Astrocyte (in vitro differentiated cells and primary cell): ENCODE data around the gene SNAP25. TPM values are rescaled to one million over a fixed set of nuclear protein-coding genes. Genes with fewer than 3 reads are reported as not detected.

ENCODE experiments used
- DNase-seq: peaks from one replicate; pipeline ENCODE4 v3.0.0-alpha.2; 2010; ENCODE audit warnings: low read depth
- FAIRE-seq: peaks from 2 replicates; lab custom pipeline; 2011; peaks lifted over from hg19 to GRCh38; lab: Jason Lieb, UNC
- H2AFZ ChIP-seq: 2 replicates; pipeline ENCODE4 v1.6.0; 2012; ENCODE audit warnings: low read depth, low read length, inconsistent platforms
- H3K27ac ChIP-seq: 2 replicates; pipeline ENCODE4 v1.5.1; 2011; ENCODE audit warnings: low read depth, low read length, inconsistent platforms
- H3K27me3 ChIP-seq: 2 replicates; pipeline ENCODE4 v1.6.0; 2011; ENCODE audit warnings: low read length, inconsistent platforms; ENCODE audit not compliant: insufficient read depth
- H3K36me3 ChIP-seq: 2 replicates; pipeline ENCODE4 v1.5.1; 2011; ENCODE audit warnings: low read length, inconsistent platforms; ENCODE audit not compliant: insufficient read depth
- H3K4me1 ChIP-seq: 2 replicates; pipeline ENCODE4 v1.5.1; 2011; ENCODE audit warnings: low read length, inconsistent platforms; ENCODE audit not compliant: insufficient read depth
- H3K4me2 ChIP-seq: 2 replicates; pipeline ENCODE4 v1.6.0; 2012; ENCODE audit warnings: low read length, inconsistent platforms
- H3K4me3 ChIP-seq: 2 replicates; pipeline ENCODE4 v1.5.1; 2011; ENCODE audit warnings: low read depth, mild to moderate bottlenecking, low read length, inconsistent platforms; ENCODE audit not compliant: insufficient read depth
- H3K79me2 ChIP-seq: 2 replicates; pipeline ENCODE4 v1.6.0; 2012; ENCODE audit warnings: mild to moderate bottlenecking, low read length, inconsistent platforms; ENCODE audit not compliant: insufficient read depth
- H3K9ac ChIP-seq: 2 replicates; pipeline ENCODE4 v1.6.0; 2012; ENCODE audit warnings: mild to moderate bottlenecking, low read length, inconsistent platforms
- H3K9me3 ChIP-seq: 2 replicates; pipeline ENCODE4 v1.5.1; 2012; ENCODE audit warnings: low read depth, mild to moderate bottlenecking, low read length, inconsistent platforms; ENCODE audit not compliant: insufficient read depth
- H4K20me1 ChIP-seq: 2 replicates; pipeline ENCODE4 v1.6.0; 2012; ENCODE audit warnings: low read length, inconsistent platforms; ENCODE audit not compliant: insufficient read depth
- H3K27ac Mint-ChIP-seq: one replicate; pipeline ENCODE4 v1.8.0; 2021; ENCODE audit warnings: mild to moderate bottlenecking, mixed read lengths; ENCODE audit not compliant: unreplicated experiment
- H3K27me3 Mint-ChIP-seq: one replicate; pipeline ENCODE4 v1.8.0; 2021; ENCODE audit warnings: low read depth, mixed read lengths; ENCODE audit not compliant: unreplicated experiment
- H3K36me3 Mint-ChIP-seq: one replicate; pipeline ENCODE4 v1.8.0; 2021; ENCODE audit warnings: low read depth, mixed read lengths; ENCODE audit not compliant: unreplicated experiment
- H3K4me1 Mint-ChIP-seq: one replicate; pipeline ENCODE4 v1.8.0; 2021; ENCODE audit warnings: low read depth, mixed read lengths; ENCODE audit not compliant: unreplicated experiment
- H3K4me3 Mint-ChIP-seq: one replicate; pipeline ENCODE4 v1.8.0; 2021; ENCODE audit warnings: mild to moderate bottlenecking, moderate library complexity, mixed read lengths; ENCODE audit not compliant: unreplicated experiment
- H3K9me3 Mint-ChIP-seq: one replicate; pipeline ENCODE4 v1.8.0; 2021; ENCODE audit warnings: mild to moderate bottlenecking, mixed read lengths; ENCODE audit not compliant: unreplicated experiment
- CTCF ChIP-seq: IDR thresholded peaks from 2 replicates; pipeline ENCODE4 v1.5.1; 2011; ENCODE audit warnings: low read depth, mild to moderate bottlenecking, inconsistent platforms, low read length, moderate library complexity; ENCODE audit not compliant: insufficient read depth
- EZH2 ChIP-seq: IDR thresholded peaks from 2 replicates; pipeline ENCODE4 v1.6.1; 2012; ENCODE audit warnings: mild to moderate bottlenecking, low read length, inconsistent platforms; ENCODE audit not compliant: insufficient read depth
- total RNA-seq: library from RNA; stranded (reverse); gene quantifications from 2 replicates; pipeline ENCODE4 v1.2.1, GENCODE V29; 2021

Gene SNAP25
- total RNA-seq, 1 donor from 2014 or later = 3.9 TPM

- H3K9ac ChIP-seq = no peak overlapping the region
- no peak for FAIRE-seq
Observed at GRCh38 chr20:10336959-10337729, 118.5 kb downstream of the SNAP25 start.

GRCh38 chr20:10338426-10339180 is 120.0 kb downstream of the SNAP25 start:
- DNase-seq (no peak), FAIRE-seq (no peak)
- H3K27ac Mint-ChIP-seq = no peak overlapping the region
- Histone ChIP-seq H3K9ac (no peak overlapping the region), H3K4me2 (no peak overlapping the region), H3K9me3 (no peaks in the 10 kb centered on the region), H3K4me3 (no peak overlapping the region), H2AFZ (no peak overlapping the region), H3K36me3 (no peaks in the 10 kb centered on the region), H3K27ac (no peak overlapping the region), H3K4me1 (no peaks in the 10 kb centered on the region), H3K27me3 (no peaks in the 10 kb centered on the region), H4K20me1 (no peaks in the 10 kb centered on the region), H3K79me2 (no peaks in the 10 kb centered on the region)
- TF ChIP-seq CTCF (no peak), EZH2 (no peak)
- H3K4me3 Mint-ChIP-seq = no peak overlapping the region
- no peaks in the 10 kb centered on the region for H3K4me1 Mint-ChIP-seq
- no peaks in the 10 kb centered on the region for H3K36me3 Mint-ChIP-seq
- H3K27me3 Mint-ChIP-seq = no peaks in the 10 kb centered on the region
- no peaks in the 10 kb centered on the region for H3K9me3 Mint-ChIP-seq

More at GRCh38 chr20:10336959-10337729, 118.5 kb downstream of the SNAP25 start:
- TF ChIP-seq CTCF (no peak), EZH2 (no peak)
- H3K36me3 Mint-ChIP-seq = no peaks in the 10 kb centered on the region
- Histone ChIP-seq H3K4me3 (no peak overlapping the region), H3K9me3 (no peaks in the 10 kb centered on the region), H3K4me1 (no peaks in the 10 kb centered on the region), H3K36me3 (no peaks in the 10 kb centered on the region), H2AFZ (no peak overlapping the region), H3K4me2 (no peak overlapping the region), H3K27ac (no peak overlapping the region), H3K27me3 (peaks cover 2% of the 10 kb centered on the region), H3K79me2 (no peaks in the 10 kb centered on the region), H4K20me1 (no peaks in the 10 kb centered on the region)
- no peaks in the 10 kb centered on the region for H3K4me1 Mint-ChIP-seq
- no peaks in the 10 kb centered on the region for H3K9me3 Mint-ChIP-seq
- no peaks in the 10 kb centered on the region for H3K27me3 Mint-ChIP-seq
- H3K4me3 Mint-ChIP-seq = no peak overlapping the region
- DNase-seq = no peak
- H3K27ac Mint-ChIP-seq = no peak overlapping the region

GRCh38 chr20:10339609-10340008 is 121.0 kb downstream of the SNAP25 start:
- Mint-ChIP-seq H3K4me1 (no peaks in the 10 kb centered on the region), H3K4me3 (no peak overlapping the region), H3K9me3 (no peaks in the 10 kb centered on the region), H3K27ac (no peak overlapping the region), H3K36me3 (no peaks in the 10 kb centered on the region), H3K27me3 (no peaks in the 10 kb centered on the region)
- H3K79me2 ChIP-seq = no peaks in the 10 kb centered on the region
- H3K27ac ChIP-seq = no peak overlapping the region
- TF ChIP-seq EZH2 (no peak), CTCF (no peak)
- no peaks in the 10 kb centered on the region for H4K20me1 ChIP-seq
- H3K4me2 ChIP-seq = no peak overlapping the region
- no peak overlapping the region for H2AFZ ChIP-seq
- H3K9ac ChIP-seq = no peak overlapping the region
- H3K9me3 ChIP-seq = no peaks in the 10 kb centered on the region
- no peaks in the 10 kb centered on the region for H3K4me1 ChIP-seq
- no peaks in the 10 kb centered on the region for H3K27me3 ChIP-seq
- no peaks in the 10 kb centered on the region for H3K36me3 ChIP-seq
- no peak for DNase-seq
- H3K4me3 ChIP-seq = no peak overlapping the region
- no peak for FAIRE-seq
